Smooth muscle cell (in vitro differentiated cells): ENCODE data around the gene ADORA3. TPM values are rescaled to one million over a fixed set of nuclear protein-coding genes. Genes with fewer than 3 reads are reported as not detected.
A peak's percentile ranks its signal among the peaks of the same experiment; 100 is the strongest.

Source experiments
- DNase-seq: peaks from one replicate; lab custom pipeline; 2025; ENCODE audit not compliant: unreplicated experiment; lab: John Stamatoyannopoulos, UW
- H2AFZ ChIP-seq: fragments of 200-600 bp; sonication (generic); 2 replicates; pipeline ENCODE4 v1.6.0; 2016; ENCODE audit warnings: antibody characterized with exemption, low read depth, mild to moderate bottlenecking
- H3F3A ChIP-seq: fragments of 200-600 bp; sonication (generic); 2 replicates; pipeline ENCODE4 v1.6.0; 2017; ENCODE audit warnings: antibody characterized with exemption, low read depth
- H3K27ac ChIP-seq: fragments of 200-600 bp; sonication (generic); 2 replicates; pipeline ENCODE4 v1.5.1; 2016; ENCODE audit warnings: low read depth, mild to moderate bottlenecking
- H3K27me3 ChIP-seq: fragments of 200-600 bp; sonication (generic); 2 replicates; pipeline ENCODE4 v1.6.1; 2016; ENCODE audit warnings: low read depth, mild to moderate bottlenecking
- H3K36me3 ChIP-seq: fragments of 200-600 bp; sonication (generic); 2 replicates; pipeline ENCODE4 v1.5.1; 2016; ENCODE audit warnings: low read depth
- H3K4me1 ChIP-seq: fragments of 200-600 bp; sonication (generic); 2 replicates; pipeline ENCODE4 v1.5.1; 2016; ENCODE audit warnings: low read depth
- H3K4me2 ChIP-seq: fragments of 200-600 bp; sonication (generic); 2 replicates; pipeline ENCODE4 v1.6.0; 2016; ENCODE audit warnings: mild to moderate bottlenecking
- H3K4me3 ChIP-seq: fragments of 200-600 bp; sonication (generic); 2 replicates; pipeline ENCODE4 v1.5.1; 2016; ENCODE audit warnings: mild to moderate bottlenecking
- H3K79me2 ChIP-seq: fragments of 200-600 bp; sonication (generic); 2 replicates; pipeline ENCODE4 v1.6.0; 2016; ENCODE audit warnings: low read depth, mild to moderate bottlenecking
- H3K9ac ChIP-seq: fragments of 200-600 bp; sonication (generic); 2 replicates; pipeline ENCODE4 v1.6.0; 2016; ENCODE audit warnings: low read depth
- H3K9me3 ChIP-seq: fragments of 200-600 bp; sonication (generic); replicated peaks from 2 replicates; pipeline ENCODE4 v1.5.1; 2016; ENCODE audit warnings: low read depth
- H4K20me1 ChIP-seq: fragments of 200-600 bp; sonication (generic); 2 replicates; pipeline ENCODE4 v1.6.0; 2016; ENCODE audit warnings: low read depth
- CTCF ChIP-seq: fragments of 200-600 bp; sonication (generic); IDR thresholded peaks from 2 replicates; pipeline ENCODE4 v1.5.1; 2017; ENCODE audit warnings: borderline replicate concordance, mild to moderate bottlenecking, antibody characterized with exemption; ENCODE audit not compliant: insufficient read depth, poor library complexity, severe bottlenecking
- WGBS: methylation state at CpG from one replicate; pipeline ENCODE4 v1.1.7; 2016; ENCODE audit warnings: low lambda C conversion rate; 5-methylcytosine and 5-hydroxymethylcytosine counted together
- polyA plus RNA-seq: library from polyadenylated mRNA; unstranded; fragments of >200 nt; fragmentation: Nextera tagmentation; extraction: Ambion mirVana; gene quantifications from 2 replicates; pipeline ENCODE4 v1.2.1, GENCODE V29; 2016
- total RNA-seq: library from RNA; depleted of rRNA; stranded (reverse); fragments of >200 nt; gene quantifications from 2 replicates; pipeline ENCODE4 v1.2.3, GENCODE V29; 2014

ADORA3 gene
- total and polyA plus RNA-seq, 2 experiments from 2014 or later: not detected

GRCh38 chr1:111540928-111541327 lies 37.5 kb upstream of the ADORA3 start:
- no peaks in the 10 kb centered on the region for H3K9me3 ChIP-seq
- no peaks in the 10 kb centered on the region for H3K36me3 ChIP-seq
- no peak overlapping the region for H3K9ac ChIP-seq
- WGBS: 93% methylated on average over 3 of the region's 3 CpGs
- no peak for DNase-seq
- H3K79me2 ChIP-seq: no peaks in the 10 kb centered on the region
- no peak overlapping the region for H2AFZ ChIP-seq
- no peak overlapping the region for H3K4me2 ChIP-seq
- H3K27me3 ChIP-seq: no peaks in the 10 kb centered on the region
- no peaks in the 10 kb centered on the region for H3K4me1 ChIP-seq
- no peaks in the 10 kb centered on the region for H4K20me1 ChIP-seq
- H3F3A ChIP-seq: no peaks in the 10 kb centered on the region
- no peak overlapping the region for H3K4me3 ChIP-seq
- TF ChIP-seq CTCF: no peak
- H3K27ac ChIP-seq: no peak overlapping the region

- H3K36me3 ChIP-seq: no peaks in the 10 kb centered on the region
- peak overlapping the region; percentile 13 for H3K27ac ChIP-seq
- TF ChIP-seq CTCF: no peak
- no peaks in the 10 kb centered on the region for H3K9me3 ChIP-seq
- H3K4me3 ChIP-seq: no peak overlapping the region
- H3K4me1 ChIP-seq: no peaks in the 10 kb centered on the region
- H3K4me2 ChIP-seq: no peak overlapping the region
- H3K79me2 ChIP-seq: no peaks in the 10 kb centered on the region
- no peaks in the 10 kb centered on the region for H3K27me3 ChIP-seq
- no peak overlapping the region for H2AFZ ChIP-seq
- no peak for DNase-seq
- H3K9ac ChIP-seq: no peak overlapping the region
- no peaks in the 10 kb centered on the region for H3F3A ChIP-seq
- no peaks in the 10 kb centered on the region for H4K20me1 ChIP-seq
- whole genome bisulfite sequencing: 70% methylated on average over 6 of the region's 6 CpGs
Observed at GRCh38 chr1:111538343-111539025, 35.1 kb upstream of the ADORA3 start.

- no peaks in the 10 kb centered on the region for H3K27me3 ChIP-seq
- WGBS: 74% methylated on average over 14 of the region's 14 CpGs
- no peak overlapping the region for H2AFZ ChIP-seq
- H4K20me1 ChIP-seq: no peaks in the 10 kb centered on the region
- no peaks in the 10 kb centered on the region for H3K36me3 ChIP-seq
- H3K4me1 ChIP-seq: no peaks in the 10 kb centered on the region
- no peak overlapping the region for H3K4me3 ChIP-seq
- DNase-seq: no peak
- no peak overlapping the region for H3K4me2 ChIP-seq
- no peaks in the 10 kb centered on the region for H3K9me3 ChIP-seq
- H3K27ac ChIP-seq: no peak overlapping the region
- TF ChIP-seq CTCF: no peak
- no peak overlapping the region for H3K9ac ChIP-seq
- no peaks in the 10 kb centered on the region for H3K79me2 ChIP-seq
- no peaks in the 10 kb centered on the region for H3F3A ChIP-seq
Observed at GRCh38 chr1:111535256-111536191, 32.1 kb upstream of the ADORA3 start.
